ENCODE data around the gene KRTAP12-4.

The KRTAP12-4 gene

GRCh38 chr21:44606495-44606894, 48.0 kb downstream of the KRTAP12-4 start:
- DNase-seq: no peak

Measured in activated T-cell treated with anti-CD3 and anti-CD28 coated beads, Interleukin-2, amount 50 U/mL, for 1 hour (primary cell).